GM18951 (cell line): ENCODE measurements around the gene HOXD12.

ENCODE experiments used
- POLR2A ChIP-seq: IDR thresholded peaks from 4 replicates; pipeline ENCODE4 v1.6.1; 2011; ENCODE audit warnings: mild to moderate bottlenecking; ENCODE audit not compliant: insufficient read length, insufficient read depth; ENCODE audit errors: extremely low read depth
- in situ Hi-C: fragments of 300-500 bp; cut with MboI; formaldehyde crosslinking; loops from one replicate; pipeline ENCODE4 v1.12.0; 2022; ENCODE audit warnings: low sequenced_read_pairs, mixed read lengths, inconsistent platforms; ENCODE audit not compliant: unreplicated experiment

HOXD12 gene

DNA sequence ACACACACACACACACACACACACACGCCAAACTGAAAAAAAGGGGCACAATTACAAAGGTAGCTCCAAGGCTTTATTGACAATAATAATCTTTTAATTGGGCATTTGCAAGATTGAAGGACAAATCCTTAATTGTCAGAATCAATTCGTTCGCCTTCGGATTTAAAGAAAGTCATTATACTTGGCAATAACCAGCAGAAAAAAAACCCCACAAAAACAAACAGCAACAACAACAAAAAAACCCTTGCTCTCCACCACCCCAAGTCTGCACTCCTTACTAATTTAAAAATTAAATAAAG, 28.1 kb downstream of the HOXD12 start:
- in situ Hi-C loops, result loop anchor here (10.0 kb wide), 2 partner anchors 507 to 1017 kb away; no protein-coding TSS in a partner anchor

DNA sequence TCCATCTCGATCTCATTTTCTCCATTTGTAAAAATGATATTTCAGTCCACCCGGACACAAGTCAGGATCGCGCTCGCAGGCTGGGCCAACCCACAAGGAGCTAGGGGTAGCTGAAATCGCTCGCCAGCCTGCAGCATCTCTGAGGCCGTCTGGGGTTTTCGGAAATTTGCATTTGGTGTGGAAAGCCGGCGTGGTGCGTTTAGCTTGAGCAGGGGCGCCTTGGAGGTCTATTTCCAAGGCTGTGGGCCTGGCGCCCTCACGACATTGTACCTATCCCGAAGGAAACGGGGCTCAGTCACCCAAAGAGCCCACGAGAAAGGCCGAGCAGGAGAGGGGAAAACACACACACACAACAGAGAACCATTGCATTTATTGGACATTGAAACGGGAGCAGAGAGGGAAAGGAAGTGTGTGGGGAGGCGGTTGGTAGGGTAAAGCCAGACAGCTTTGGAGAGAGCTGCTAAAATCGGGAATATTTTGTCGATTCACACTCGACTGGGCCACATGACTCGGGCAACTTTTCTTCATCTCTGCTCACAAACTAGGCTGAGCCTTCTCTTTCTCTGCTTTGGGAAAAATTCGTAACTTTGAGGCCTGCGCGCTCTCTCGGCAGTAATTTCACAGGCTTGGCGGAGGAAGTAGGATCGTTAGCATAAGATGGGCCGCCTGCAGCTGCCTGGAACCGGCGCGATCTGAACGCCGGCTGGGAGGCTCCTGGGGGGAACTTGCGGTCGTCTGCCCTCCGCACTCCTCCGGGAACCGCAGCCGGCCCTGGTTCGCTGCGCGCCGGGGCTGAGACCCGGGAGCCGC, 28.8 kb downstream of the HOXD12 start:
- TF ChIP-seq POLR2A, result no peak
- in situ Hi-C loops, result loop anchor here (10.0 kb wide), 2 partner anchors 506 to 1016 kb away; no protein-coding TSS in a partner anchor

More for the DNA sequence above, 28.1 kb downstream of the HOXD12 start:
- no peak for TF ChIP-seq POLR2A

DNA sequence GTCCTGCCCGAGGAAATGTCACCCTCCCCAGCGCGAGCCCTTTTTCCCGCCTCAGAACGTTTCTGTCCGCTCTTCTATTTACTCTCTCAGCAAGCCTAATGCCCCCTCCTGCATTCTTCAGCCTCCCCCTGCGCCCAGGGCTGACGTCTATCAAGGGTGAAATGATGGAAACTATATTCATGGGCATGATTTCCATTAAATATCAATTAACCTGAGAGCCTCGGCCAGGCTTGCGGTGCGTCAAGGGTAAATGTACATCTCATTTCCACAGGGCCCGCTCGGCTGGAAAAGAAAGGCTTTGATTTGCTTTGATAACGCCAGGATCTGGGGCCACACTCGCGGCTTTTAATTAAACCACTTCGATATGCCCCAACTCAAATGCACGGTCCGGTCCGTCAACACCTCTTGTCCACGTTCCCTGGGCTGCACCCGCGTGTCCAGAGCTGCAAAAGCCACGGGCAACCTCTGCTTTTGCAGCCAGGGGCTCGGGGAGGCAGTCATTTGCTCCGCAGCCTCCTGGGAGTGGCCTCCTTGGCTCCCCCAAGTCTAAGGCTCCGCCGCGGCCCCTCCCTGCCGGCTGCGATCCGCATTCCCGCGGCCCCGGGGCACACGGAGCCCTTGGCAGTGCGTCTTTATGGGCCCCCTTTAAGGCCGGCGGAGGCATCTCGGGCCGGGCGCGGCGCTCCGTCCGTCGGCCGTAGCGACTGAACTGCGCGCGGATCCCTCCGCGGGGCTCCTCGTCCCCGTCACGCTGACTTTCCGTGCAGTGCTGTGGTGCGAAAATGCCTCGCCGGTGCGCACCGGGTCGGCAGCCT, 29.6 kb downstream of the HOXD12 start, which contains the start of gene HOXD8:
TSS of gene HOXD8 (plus strand) at position 724 of the 815 bp plus-strand sequence. CDS start 662 bp downstream, outside the sequence.
- TF ChIP-seq POLR2A, result no peak
- in situ Hi-C loops, result loop anchor here (10.0 kb wide), 2 partner anchors 506 to 1016 kb away; no protein-coding TSS in a partner anchor

DNA sequence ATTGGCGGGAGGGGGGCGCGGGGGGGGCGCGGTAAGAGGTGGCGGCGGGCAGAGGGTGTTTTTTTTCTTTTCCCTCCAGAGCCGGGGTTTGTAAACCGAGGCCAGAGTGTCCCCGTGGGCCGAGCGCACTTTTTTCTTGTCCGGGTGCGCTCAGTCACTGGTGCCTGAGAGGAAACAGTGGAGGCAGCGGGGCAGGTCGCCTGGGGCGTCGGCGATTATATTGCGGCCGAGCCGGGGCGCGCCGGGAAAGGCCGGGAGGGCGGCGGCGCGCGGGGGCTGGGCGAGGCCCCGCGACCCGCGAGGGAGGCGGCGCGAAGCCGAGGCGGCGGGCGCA, 30.2 kb downstream of the HOXD12 start:
- TF ChIP-seq POLR2A, result no peak
- in situ Hi-C loops, result loop anchor here (10.0 kb wide), 2 partner anchors 505 to 1015 kb away; no protein-coding TSS in a partner anchor

DNA sequence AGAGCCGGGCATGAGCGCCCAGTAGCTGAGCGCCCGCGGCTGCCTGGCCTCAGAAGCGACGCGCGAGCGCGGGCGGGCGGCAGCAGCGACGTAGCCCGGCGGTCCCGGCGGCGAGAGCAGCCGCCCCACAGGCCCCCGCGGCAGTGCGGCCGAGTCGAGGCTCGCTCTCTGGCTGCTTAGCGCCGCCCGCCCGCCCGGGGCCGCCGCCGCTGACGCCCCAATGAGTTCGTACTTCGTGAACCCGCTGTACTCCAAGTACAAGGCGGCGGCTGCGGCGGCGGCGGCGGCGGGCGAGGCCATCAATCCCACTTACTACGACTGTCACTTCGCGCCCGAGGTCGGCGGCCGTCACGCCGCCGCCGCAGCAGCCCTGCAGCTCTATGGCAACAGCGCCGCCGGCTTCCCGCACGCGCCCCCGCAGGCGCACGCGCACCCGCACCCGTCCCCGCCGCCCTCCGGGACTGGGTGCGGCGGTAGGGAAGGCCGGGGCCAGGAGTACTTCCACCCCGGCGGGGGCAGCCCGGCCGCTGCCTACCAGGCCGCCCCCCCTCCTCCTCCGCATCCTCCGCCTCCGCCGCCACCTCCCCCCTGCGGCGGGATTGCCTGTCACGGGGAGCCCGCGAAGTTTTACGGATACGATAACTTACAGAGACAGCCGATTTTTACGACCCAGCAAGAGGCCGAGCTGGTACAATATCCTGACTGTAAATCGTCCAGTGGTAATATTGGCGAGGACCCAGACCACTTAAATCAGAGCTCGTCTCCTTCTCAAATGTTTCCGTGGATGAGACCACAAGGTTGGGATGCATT, 30.8 kb downstream of the HOXD12 start:
- no peak for TF ChIP-seq POLR2A
- in situ Hi-C loops, result no loop called here

DNA sequence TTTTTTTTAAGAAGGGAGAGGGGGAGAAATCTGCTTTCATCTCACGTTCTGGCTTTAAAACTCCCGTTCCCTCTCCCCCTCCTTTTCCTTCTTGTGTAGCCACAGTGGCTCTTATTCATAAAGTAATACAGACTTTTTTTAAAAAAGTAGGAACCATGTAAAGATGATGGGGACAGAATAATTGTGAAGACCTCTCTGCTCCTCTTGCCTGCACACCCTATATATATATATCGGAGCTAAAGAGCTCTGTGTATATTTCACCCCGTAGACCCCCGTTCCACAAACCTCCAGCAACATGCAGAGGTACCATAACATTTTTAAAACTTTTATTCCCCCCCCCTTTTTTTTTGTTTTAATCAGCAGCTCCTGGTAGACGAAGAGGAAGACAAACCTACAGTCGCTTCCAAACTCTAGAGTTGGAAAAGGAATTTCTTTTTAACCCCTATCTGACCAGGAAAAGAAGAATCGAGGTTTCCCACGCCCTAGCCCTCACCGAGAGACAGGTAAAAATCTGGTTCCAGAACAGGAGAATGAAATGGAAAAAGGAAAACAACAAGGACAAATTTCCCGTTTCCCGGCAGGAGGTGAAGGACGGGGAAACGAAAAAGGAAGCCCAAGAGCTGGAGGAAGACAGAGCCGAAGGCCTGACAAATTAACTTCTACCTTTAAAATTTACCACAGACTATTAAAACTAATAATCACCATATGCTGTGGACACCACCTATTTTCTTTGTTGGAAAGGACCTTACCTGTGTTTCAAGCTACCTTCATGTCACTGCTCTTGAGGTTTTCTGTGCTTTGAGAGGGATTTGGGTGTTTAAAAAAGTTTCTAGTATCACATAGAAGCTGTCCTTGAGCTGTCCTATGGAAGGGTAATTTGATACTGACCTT, 31.6 kb downstream of the HOXD12 start:
- in situ Hi-C loops, result no loop called here

DNA sequence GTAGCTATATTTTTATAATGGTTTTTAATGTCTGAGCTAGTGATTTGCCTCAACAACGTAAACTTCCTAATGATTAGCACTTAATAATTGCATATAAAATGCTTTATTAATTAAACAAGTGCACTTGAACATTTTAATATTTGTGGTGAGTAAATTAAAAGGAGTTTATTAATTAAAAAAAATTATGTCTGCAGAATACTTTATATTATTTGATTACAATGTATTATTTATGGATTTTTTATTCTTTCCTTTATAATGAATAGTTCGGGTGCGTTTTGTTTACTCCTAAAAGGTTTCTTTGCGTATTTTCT, 32.2 kb downstream of the HOXD12 start:
- TF ChIP-seq POLR2A, result no peak
- in situ Hi-C loops, result no loop called here

More for the DNA sequence above, 31.6 kb downstream of the HOXD12 start:
- TF ChIP-seq POLR2A, result no peak

DNA sequence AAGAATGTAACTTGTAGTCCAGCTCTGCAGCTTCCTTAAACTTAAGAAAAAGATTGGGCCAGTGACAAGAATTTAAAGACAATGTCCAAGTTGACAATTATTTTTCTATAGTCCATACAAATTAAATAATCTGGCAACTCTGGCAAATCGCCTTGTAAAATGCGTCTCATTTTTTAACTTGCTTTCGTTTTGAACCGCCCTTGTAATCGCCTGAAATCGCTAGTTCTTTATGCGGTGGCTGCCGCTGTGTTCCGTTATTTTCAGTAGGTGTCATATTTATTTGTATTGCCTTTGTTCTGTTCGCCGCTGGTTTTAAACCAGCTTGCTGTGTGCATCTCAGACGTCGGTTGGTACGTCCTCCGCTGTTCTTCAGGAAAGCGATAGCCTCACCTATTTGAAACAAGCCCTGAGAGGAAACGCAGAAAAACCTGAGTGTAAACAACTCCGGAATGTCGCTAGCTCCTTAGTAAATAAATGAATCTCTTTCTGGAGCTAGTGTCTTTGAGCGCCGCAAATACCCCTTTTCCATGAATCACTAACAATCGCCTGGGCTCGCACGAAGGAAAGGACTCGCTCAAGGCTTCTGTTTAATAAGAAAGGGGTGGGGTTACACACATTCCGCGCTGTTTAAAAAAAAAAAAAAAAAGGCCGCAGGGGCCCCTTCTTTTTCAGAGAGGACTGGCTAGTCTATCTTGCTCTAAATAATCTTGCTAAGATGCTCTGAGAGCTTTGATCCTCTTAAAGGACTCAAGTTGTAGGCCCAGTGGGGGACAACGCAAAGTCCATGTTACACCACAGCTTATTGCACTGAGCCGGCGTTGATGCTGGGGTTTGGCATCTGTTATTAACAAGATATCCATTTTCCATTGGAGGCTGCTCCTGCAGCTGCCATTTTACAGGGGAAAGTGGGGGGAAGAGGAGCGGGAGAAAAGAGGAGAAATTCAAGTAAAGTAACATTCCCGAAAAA, 32.9 kb downstream of the HOXD12 start:
- in situ Hi-C loops, result no loop called here
- no peak for TF ChIP-seq POLR2A

DNA sequence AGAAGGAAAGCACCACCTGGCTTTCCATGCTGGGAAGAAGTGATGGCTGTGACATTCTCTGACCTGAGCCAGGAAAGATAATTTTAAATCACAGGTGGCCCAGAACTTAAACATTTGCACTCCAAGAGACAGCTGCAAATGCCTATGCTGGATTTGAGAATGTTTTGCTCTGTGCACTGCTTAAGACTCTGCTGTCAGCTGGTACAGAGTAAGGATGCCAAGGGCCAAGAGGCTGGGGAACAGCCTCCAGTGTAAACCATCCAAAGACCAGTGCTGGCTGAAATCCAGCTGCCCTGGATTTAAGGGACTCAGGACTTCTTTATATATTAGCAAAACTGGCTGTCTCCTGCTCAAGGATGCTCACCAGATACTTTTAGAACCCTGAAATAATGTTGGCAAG, 33.8 kb downstream of the HOXD12 start:
- TF ChIP-seq POLR2A, result no peak
- in situ Hi-C loops, result no loop called here

DNA sequence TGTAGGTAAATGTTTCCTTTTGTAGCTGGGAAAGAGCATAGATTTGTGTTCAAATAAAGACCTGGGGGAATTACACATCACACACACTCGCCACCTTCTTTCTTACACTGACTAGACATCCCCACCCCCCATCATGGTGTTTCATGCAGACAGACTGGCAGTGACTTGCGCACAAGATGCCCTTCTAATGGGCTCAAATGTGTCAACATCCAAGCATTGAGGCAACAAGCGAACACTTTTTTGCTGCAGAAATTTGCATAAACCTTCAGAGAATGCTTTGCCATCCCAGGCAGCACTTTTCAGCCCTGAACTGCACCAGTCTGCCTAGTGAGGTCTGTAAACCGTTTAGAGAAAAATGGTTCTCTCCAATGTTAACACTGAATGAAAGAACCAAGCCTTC, 34.4 kb downstream of the HOXD12 start:
- no peak for TF ChIP-seq POLR2A
- in situ Hi-C loops, result no loop called here

DNA sequence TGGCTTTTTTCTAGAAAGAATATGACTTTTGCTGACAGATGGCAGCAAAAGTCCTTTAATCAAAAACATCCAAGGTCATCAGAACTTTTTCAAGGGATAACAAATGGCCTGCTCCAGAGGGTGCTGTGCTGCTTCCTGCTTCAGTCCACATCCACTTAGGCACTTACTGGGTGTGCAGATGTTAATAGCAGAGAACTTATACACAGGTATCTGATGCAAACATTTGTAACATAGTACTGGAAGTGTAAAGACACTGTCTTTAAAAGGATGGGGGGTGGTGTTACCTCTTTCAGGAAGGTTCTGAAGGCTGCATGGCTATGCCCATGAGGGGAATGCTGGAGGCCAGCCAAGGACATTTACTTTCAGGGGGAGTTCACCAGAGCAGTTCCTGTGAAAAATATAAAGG, 35.4 kb downstream of the HOXD12 start:
- in situ Hi-C loops, result no loop called here
- TF ChIP-seq POLR2A, result no peak
